Endothelial cell of umbilical vein (primary cell): ENCODE measurements around the gene PAAF1. TPM values are rescaled to one million over a fixed set of nuclear protein-coding genes. Genes with fewer than 3 reads are reported as not detected.

Experiments
- BruUV-seq: library from RNA; stranded (reverse); fragments of 400-500 nt; replicated peaks from 2 replicates; lab custom pipeline; 2021; lab: Mats Ljungman, UMichigan
- CTCF ChIA-PET: fragments of 300-600, 350-600 bp; sonication (Branson Sonifier 250); formaldehyde crosslinking; loops from one replicate; lab custom pipeline; 2021; ENCODE audit warnings: antibody characterized with exemption, inconsistent platforms; lab: Charles Lee
- POLR2A ChIA-PET: fragments of 300-600, 350-600 bp; sonication (Branson Sonifier 250); formaldehyde crosslinking; loops from one replicate; lab custom pipeline; 2021; ENCODE audit warnings: antibody characterized with exemption, inconsistent platforms; lab: Charles Lee
- DNase-seq: peaks from one replicate; pipeline ENCODE4 v3.0.0-alpha.2; 2011; ENCODE audit warnings: low read depth, low spot score
- FAIRE-seq: peaks from 2 replicates; lab custom pipeline; 2011; peaks lifted over from hg19 to GRCh38; lab: Jason Lieb, UNC
- H2AFZ ChIP-seq: 2 replicates; pipeline ENCODE4 v1.6.0; 2012; ENCODE audit warnings: low read depth, low read length, control low read depth, inconsistent platforms
- H3K27ac ChIP-seq: 2 replicates; pipeline ENCODE4 v1.5.1; 2011; ENCODE audit warnings: low read depth, mild to moderate bottlenecking, control low read depth, low read length, moderate library complexity; ENCODE audit not compliant: insufficient read depth
- H3K27me3 ChIP-seq, 2 experiments: 2 replicates each; pipeline versions ENCODE4 v1.6.0 to v1.6.1; 2011; ENCODE audit warnings: low read length in 2 of 2, mixed read lengths in 1 of 2; ENCODE audit not compliant: control insufficient read depth in 2 of 2, insufficient read depth in 2 of 2
- H3K36me3 ChIP-seq, 2 experiments: 2 replicates in 1 of 2; 3 replicates in 1 of 2; pipeline ENCODE4 v1.5.1; 2011; ENCODE audit warnings: low read length in 2 of 2, mild to moderate bottlenecking in 1 of 2, moderate library complexity in 1 of 2; ENCODE audit not compliant: control insufficient read depth in 2 of 2, insufficient read depth in 2 of 2; ENCODE audit errors: extremely low read depth in 1 of 2
- H3K4me1 ChIP-seq: 3 replicates; pipeline ENCODE4 v1.5.1; 2011; ENCODE audit warnings: mild to moderate bottlenecking, low read length; ENCODE audit not compliant: control insufficient read depth, insufficient read depth; ENCODE audit errors: extremely low read depth
- H3K4me2 ChIP-seq: 2 replicates; pipeline ENCODE4 v1.6.1; 2011; ENCODE audit warnings: low read length, control low read depth, mixed read lengths; ENCODE audit not compliant: insufficient read depth
- H3K4me3 ChIP-seq, 3 experiments: fragments of 200-600 bp in 1 of 3; sonication (generic), shearing (Covaris generic) in 1 of 3; replicated peaks in 1 of 3; 2 replicates each; pipeline ENCODE4 v1.5.1; 2011 to 2016; ENCODE audit warnings: control low read depth in 3 of 3, low read length in 3 of 3, mild to moderate bottlenecking in 2 of 3, inconsistent platforms in 1 of 3, low read depth in 1 of 3, moderate library complexity in 1 of 3; ENCODE audit not compliant: insufficient read depth in 1 of 3
- H3K79me2 ChIP-seq: 2 replicates; pipeline ENCODE4 v1.6.0; 2012; ENCODE audit warnings: low read length, inconsistent platforms; ENCODE audit not compliant: control insufficient read depth, insufficient read depth
- H3K9ac ChIP-seq: replicated peaks from 2 replicates; pipeline ENCODE3; 2011; ENCODE audit warnings: low read length, control low read depth; ENCODE audit not compliant: insufficient read depth; ENCODE audit errors: extremely low read depth
- H3K9me1 ChIP-seq: replicated peaks from 3 replicates; pipeline ENCODE4 v1.6.0; 2011; ENCODE audit warnings: mild to moderate bottlenecking, low read length; ENCODE audit not compliant: control insufficient read depth, insufficient read depth; ENCODE audit errors: extremely low read depth
- H3K9me3 ChIP-seq: replicated peaks from 2 replicates; pipeline ENCODE4 v1.5.1; 2012; ENCODE audit warnings: low read length, inconsistent platforms; ENCODE audit not compliant: control insufficient read depth, insufficient read depth
- H4K20me1 ChIP-seq: replicated peaks from 2 replicates; pipeline ENCODE3; 2011; ENCODE audit warnings: mild to moderate bottlenecking, low read length; ENCODE audit not compliant: control insufficient read depth, insufficient read depth; ENCODE audit errors: extremely low read depth
- CTCF ChIP-seq, 2 donors: IDR thresholded peaks; 1 replicate in 1 of 2; 2 replicates in 1 of 2; pipeline ENCODE4 v1.5.1; 2011; ENCODE audit warnings: low read length in 2 of 2, mild to moderate bottlenecking in 2 of 2, moderate library complexity in 2 of 2, control low read depth in 1 of 2, inconsistent platforms in 1 of 2, low read depth in 1 of 2; ENCODE audit not compliant: insufficient read depth in 1 of 2; ENCODE audit errors: extremely low read depth in 1 of 2
- EZH2 ChIP-seq: IDR thresholded peaks from 2 replicates; pipeline ENCODE4 v1.6.1; 2012; ENCODE audit warnings: borderline replicate concordance, low read depth, mild to moderate bottlenecking, moderate library complexity, low read length, inconsistent platforms; ENCODE audit not compliant: severe bottlenecking
- FOS ChIP-seq: IDR thresholded peaks from 2 replicates; pipeline ENCODE4 v1.6.1; 2011; ENCODE audit warnings: mild to moderate bottlenecking, low read length, moderate library complexity, borderline replicate concordance; ENCODE audit not compliant: insufficient read depth
- GATA2 ChIP-seq: IDR thresholded peaks from 2 replicates; pipeline ENCODE4 v1.7.0; 2011; ENCODE audit warnings: low read depth, mild to moderate bottlenecking, moderate library complexity, mixed read lengths, low read length; ENCODE audit not compliant: insufficient read length, insufficient read depth
- JUN ChIP-seq: IDR thresholded peaks from 2 replicates; pipeline ENCODE4 v1.6.1; 2011; ENCODE audit warnings: borderline replicate concordance, low read depth; ENCODE audit not compliant: insufficient read length, insufficient read depth
- MAX ChIP-seq: IDR thresholded peaks from 2 replicates; pipeline ENCODE4 v1.6.1; 2011; ENCODE audit not compliant: insufficient read depth, insufficient read length
- MYC ChIP-seq: IDR thresholded peaks from one replicate; pipeline ENCODE4 v1.6.1; 2011; ENCODE audit warnings: mild to moderate bottlenecking, low read depth, low read length
- POLR2A ChIP-seq: IDR thresholded peaks from 2 replicates; pipeline ENCODE4 v1.6.1; 2012; ENCODE audit warnings: low read depth, mild to moderate bottlenecking, control low read depth, low read length
- POLR2AphosphoS5 ChIP-seq: IDR thresholded peaks from 2 replicates; pipeline ENCODE4 v1.6.1; 2012; ENCODE audit warnings: low read depth, mild to moderate bottlenecking, control low read depth, low read length, moderate library complexity; ENCODE audit not compliant: insufficient read depth
- dilution Hi-C: fragments of 300-500 bp; cut with MboI; formaldehyde crosslinking; loops from one replicate; pipeline ENCODE4 v1.15.0; 2019; ENCODE audit warnings: low sequenced_read_pairs; ENCODE audit not compliant: extremely low pct_ligation_motif_present
- intact Hi-C: fragments of 100-400 bp; cut with micrococcal nuclease; formaldehyde crosslinking; loops from one replicate; pipeline ENCODE4 v1.10.0; 2022
- polyA plus RNA-seq, 4 experiments: library from polyadenylated mRNA; depleted of rRNA in 3 of 4; stranded (reverse) in 3 of 4; unstranded in 1 of 4; fragments of >200 nt; gene quantifications; 2 replicates each; pipeline versions ENCODE4 v1.2.1 to v1.2.3, GENCODE V29; 2011 to 2012; ENCODE audit warnings: missing spikeins in 1 of 4
- total RNA-seq: library from RNA; stranded (reverse); gene quantifications from 2 replicates; pipeline ENCODE4 v1.2.3, GENCODE V29; 2021

The PAAF1 gene
- total and polyA plus RNA-seq, 2 donors (not counting 3 experiments of a cell fraction or from before 2014, with no cell fraction given): 9.8 to 16.1 TPM

GRCh38 chr11:73969091-73969490 lies 92.3 kb downstream of the PAAF1 start:
- dilution Hi-C loops: no loop called here
- Histone ChIP-seq H3K79me2 (no peaks in the 10 kb centered on the region), H3K9me3 (no peaks in the 10 kb centered on the region), H3K36me3 (no peaks in the 10 kb centered on the region), H3K4me2 (no peak overlapping the region), H3K9ac (no peak overlapping the region), H4K20me1 (no peaks in the 10 kb centered on the region), H2AFZ (no peak overlapping the region), H3K27ac (no peak overlapping the region), H3K4me3 (no peak overlapping the region), H3K4me1 (no peaks in the 10 kb centered on the region), H3K9me1 (no peaks in the 10 kb centered on the region), H3K27me3 (no peaks in the 10 kb centered on the region)
- BruUV-seq: no TSS peak
- DNase-seq: no peak
- intact Hi-C loops: loop anchor here (10.0 kb wide), 1 partner anchor 126 kb away; no protein-coding TSS in a partner anchor
- POLR2A ChIA-PET: no interaction called here
- CTCF ChIA-PET: no interaction called here
- TF ChIP-seq FOS: no peak
- TF ChIP-seq JUN: no peak
- no peak for TF ChIP-seq GATA2
- no peak for TF ChIP-seq MAX
- FAIRE-seq: no peak

- TF ChIP-seq EZH2: no peak
- no peak for TF ChIP-seq CTCF (IDR thresholded peaks at IDR 0.05; ENCODE audit: extremely low read depth in 1 of 2, insufficient read depth in 1 of 2, low read depth in 1 of 2, low read length in 2 of 2)
- no peak for TF ChIP-seq POLR2AphosphoS5
- no peak for TF ChIP-seq FOS
- no peak for TF ChIP-seq MAX
- no peak for TF ChIP-seq GATA2
- TF ChIP-seq MYC: no peak
- TF ChIP-seq POLR2A: no peak
- ChIA-PET POLR2A (no interaction called here), CTCF (no interaction called here)
- H3K4me1 ChIP-seq: no peaks in the 10 kb centered on the region
- H3K4me3 ChIP-seq: no peak overlapping the region
- H3K9me1 ChIP-seq: no peaks in the 10 kb centered on the region
- no peak overlapping the region for H3K9ac ChIP-seq
- H3K36me3 ChIP-seq: no peaks in the 10 kb centered on the region
- H3K79me2 ChIP-seq: no peaks in the 10 kb centered on the region
- H3K9me3 ChIP-seq: no peaks in the 10 kb centered on the region
- no TSS peak for BruUV-seq
- FAIRE-seq (no peak), DNase-seq (no peak)
- dilution Hi-C loops (no loop called here), intact Hi-C loops (loop anchor here (10.0 kb wide), 1 partner anchor 125 kb away; no protein-coding TSS in a partner anchor)
- no peak overlapping the region for H3K27ac ChIP-seq
- H2AFZ ChIP-seq: no peak overlapping the region
- H3K27me3 ChIP-seq: no peaks in the 10 kb centered on the region
- no peaks in the 10 kb centered on the region for H4K20me1 ChIP-seq
- H3K4me2 ChIP-seq: no peak overlapping the region
These were observed 93.4 kb downstream of the PAAF1 start for GRCh38 chr11:73969991-73970800.
